ENCODE data around the gene SLC30A5. TPM values are rescaled to one million over a fixed set of nuclear protein-coding genes. Genes with fewer than 3 reads are reported as not detected.

Gene SLC30A5
- total RNA-seq, 4 donors from 2014 or later: 62.8 to 76.7 (median 71.2) TPM

DNA sequence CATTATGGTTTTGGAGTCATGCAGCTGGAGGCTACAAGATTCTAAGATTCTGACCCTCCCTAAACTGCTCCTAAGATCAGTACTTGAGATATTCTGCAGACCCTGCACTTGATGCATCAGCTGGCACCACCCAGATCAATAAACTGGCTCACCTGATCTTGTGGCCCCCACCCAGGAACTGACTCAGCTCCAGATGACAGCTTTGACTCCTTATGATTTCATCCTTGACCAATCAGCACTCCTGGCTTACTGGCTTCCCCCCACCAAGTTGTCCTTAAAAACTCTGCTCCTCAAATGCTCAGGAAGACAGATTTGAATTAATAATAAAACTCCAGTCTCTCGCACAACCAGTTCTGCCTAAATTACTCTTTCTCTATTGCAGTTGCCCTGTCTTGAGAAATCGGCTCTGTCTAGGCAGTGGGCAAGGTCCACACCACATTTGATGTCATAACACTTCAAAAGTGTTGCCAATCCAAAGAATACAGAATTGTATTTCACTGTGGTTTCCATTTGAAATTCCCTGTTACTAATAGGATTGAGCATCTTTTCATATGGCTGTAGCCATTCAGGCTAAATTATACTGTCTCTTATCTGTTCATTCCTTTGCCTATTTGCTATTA, 14.8 kb upstream of the SLC30A5 start:
- intact Hi-C loops (cut with DNase I): no loop called here
- no peak for DNase-seq
- no peaks in the 10 kb centered on the region for H3K36me3 ChIP-seq
- WGBS, 2 donors: 81 to 85% methylated on average over 2 of the region's 2 CpGs
- no peaks in the 10 kb centered on the region for H3K9me3 ChIP-seq
- no peak for TF ChIP-seq POLR2A (IDR thresholded peaks at IDR 0.05)
- TF ChIP-seq, protein P1, sequence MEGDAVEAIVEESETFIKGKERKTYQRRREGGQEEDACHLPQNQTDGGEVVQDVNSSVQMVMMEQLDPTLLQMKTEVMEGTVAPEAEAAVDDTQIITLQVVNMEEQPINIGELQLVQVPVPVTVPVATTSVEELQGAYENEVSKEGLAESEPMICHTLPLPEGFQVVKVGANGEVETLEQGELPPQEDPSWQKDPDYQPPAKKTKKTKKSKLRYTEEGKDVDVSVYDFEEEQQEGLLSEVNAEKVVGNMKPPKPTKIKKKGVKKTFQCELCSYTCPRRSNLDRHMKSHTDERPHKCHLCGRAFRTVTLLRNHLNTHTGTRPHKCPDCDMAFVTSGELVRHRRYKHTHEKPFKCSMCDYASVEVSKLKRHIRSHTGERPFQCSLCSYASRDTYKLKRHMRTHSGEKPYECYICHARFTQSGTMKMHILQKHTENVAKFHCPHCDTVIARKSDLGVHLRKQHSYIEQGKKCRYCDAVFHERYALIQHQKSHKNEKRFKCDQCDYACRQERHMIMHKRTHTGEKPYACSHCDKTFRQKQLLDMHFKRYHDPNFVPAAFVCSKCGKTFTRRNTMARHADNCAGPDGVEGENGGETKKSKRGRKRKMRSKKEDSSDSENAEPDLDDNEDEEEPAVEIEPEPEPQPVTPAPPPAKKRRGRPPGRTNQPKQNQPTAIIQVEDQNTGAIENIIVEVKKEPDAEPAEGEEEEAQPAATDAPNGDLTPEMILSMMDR (IDR thresholded peaks at IDR 0.05): no peak
- no peak overlapping the region for H3K27ac ChIP-seq
- H3K4me1 ChIP-seq: no peaks in the 10 kb centered on the region
- no peaks in the 10 kb centered on the region for H3K27me3 ChIP-seq
- no peak overlapping the region for H3K4me3 ChIP-seq (replicated peaks in 1 of 3)

DNA sequence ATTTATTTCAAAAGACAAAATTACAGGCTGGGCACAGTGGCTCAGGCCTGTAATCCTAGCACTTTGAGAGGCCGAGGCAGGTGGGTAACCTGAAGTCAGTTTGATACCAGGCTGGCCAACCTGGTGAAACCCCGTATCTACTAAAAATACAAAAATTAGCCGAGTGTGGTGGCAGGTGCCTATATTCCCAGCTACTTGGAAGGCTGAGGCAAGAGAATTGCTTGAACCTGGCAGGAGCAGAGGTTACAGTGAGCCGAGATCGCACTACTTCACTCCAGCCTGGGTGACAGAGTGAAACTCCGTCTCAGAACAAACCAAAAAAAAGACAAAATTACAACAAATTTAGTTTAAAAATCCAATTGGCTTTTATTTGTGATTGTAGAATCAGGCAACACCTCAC, 14.3 kb upstream of the SLC30A5 start:
- Histone ChIP-seq H3K4me3 (replicated peaks in 1 of 3) (no peak overlapping the region), H3K27ac (no peak overlapping the region), H3K27me3 (no peaks in the 10 kb centered on the region), H3K36me3 (no peaks in the 10 kb centered on the region), H3K9me3 (no peaks in the 10 kb centered on the region), H3K4me1 (no peaks in the 10 kb centered on the region)
- 92% methylated on average over 6 of the region's 6 CpGs for WGBS, 2 donors
- DNase-seq: no peak
- TF ChIP-seq, protein P1 (IDR thresholded peaks at IDR 0.05): no peak
- no peak for TF ChIP-seq POLR2A (IDR thresholded peaks at IDR 0.05)
- intact Hi-C loops (cut with DNase I): no loop called here

DNA sequence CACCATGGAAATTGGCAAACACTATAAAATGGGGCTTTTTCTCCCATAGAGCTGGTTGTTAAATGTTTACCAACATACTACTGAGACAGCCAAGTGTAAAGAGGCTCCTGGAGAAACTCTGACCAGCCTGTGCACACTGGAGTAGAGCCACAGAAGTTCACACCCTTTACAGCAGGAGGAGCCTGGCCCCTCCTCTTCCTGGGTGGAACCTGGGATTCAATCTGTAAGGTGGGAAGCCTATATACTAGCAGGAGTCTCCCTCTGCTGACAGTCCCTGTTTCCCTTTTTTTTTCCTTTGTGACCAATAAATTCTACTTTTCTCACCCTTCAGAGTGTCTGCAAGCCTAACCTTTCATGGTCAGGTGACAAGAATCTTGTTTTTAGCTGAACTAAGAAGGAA, 10.4 kb upstream of the SLC30A5 start:
- H3K27me3 ChIP-seq: no peaks in the 10 kb centered on the region
- no peak for DNase-seq

DNA sequence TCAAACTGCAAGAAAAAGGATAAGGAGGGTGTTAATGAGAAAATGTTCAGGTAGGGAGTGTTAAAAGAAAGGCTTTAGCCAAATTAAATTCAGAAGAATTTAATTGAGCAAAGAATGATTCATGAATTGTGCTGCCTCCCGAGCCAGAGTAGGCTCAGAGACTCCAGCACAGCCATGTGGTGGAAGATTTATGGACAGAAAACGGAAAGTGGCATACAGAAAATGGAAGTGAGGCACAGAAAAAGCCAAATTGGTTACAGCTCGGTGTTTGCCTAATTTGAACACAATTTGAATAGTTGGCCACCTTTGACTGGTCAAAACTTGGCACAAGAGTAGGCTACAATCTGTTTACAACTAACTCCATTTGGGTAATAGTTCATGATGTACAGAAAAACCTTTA, 9.6 kb upstream of the SLC30A5 start:
- 79 to 86% methylated on average over 3 of the region's 3 CpGs for WGBS, 2 donors
- H3K27ac ChIP-seq: no peak overlapping the region
- no peaks in the 10 kb centered on the region for H3K27me3 ChIP-seq
- H3K4me3 ChIP-seq (replicated peaks in 1 of 3): no peak overlapping the region
- intact Hi-C loops (cut with DNase I): no loop called here
- H3K36me3 ChIP-seq: no peaks in the 10 kb centered on the region
- no peaks in the 10 kb centered on the region for H3K9me3 ChIP-seq
- H3K4me1 ChIP-seq: no peaks in the 10 kb centered on the region
- DNase-seq: no peak
- TF ChIP-seq, protein P1 (IDR thresholded peaks at IDR 0.05): no peak
- TF ChIP-seq POLR2A (IDR thresholded peaks at IDR 0.05): no peak

More for the DNA sequence above, 10.4 kb upstream of the SLC30A5 start:
- H3K4me3 ChIP-seq (replicated peaks in 1 of 3): no peak overlapping the region
- no peak overlapping the region for H3K27ac ChIP-seq
- H3K4me1 ChIP-seq: no peaks in the 10 kb centered on the region
- intact Hi-C loops (cut with DNase I): no loop called here
- no peaks in the 10 kb centered on the region for H3K9me3 ChIP-seq
- no peaks in the 10 kb centered on the region for H3K36me3 ChIP-seq
- no peak for TF ChIP-seq POLR2A (IDR thresholded peaks at IDR 0.05)
- TF ChIP-seq, protein P1 (IDR thresholded peaks at IDR 0.05): no peak

DNA sequence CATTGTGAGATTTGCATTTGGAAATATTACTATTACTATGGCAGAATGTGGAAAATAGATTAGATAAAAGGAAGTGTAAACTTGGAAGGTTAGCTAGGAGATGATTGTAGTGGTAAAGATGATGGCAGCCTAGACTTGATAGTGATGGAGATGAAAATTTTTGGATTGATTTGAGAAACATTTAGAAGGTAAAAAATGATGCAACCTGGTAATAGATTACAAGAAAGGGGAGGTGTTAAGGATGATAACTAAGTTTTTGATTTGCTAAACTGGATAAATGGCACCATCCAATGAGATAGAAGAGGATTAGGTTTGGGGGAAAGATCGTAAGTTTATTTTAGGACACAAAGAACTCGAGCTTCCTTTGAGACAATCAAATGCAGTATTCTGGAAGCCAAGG, 8.9 kb upstream of the SLC30A5 start:
- Histone ChIP-seq H3K36me3 (no peaks in the 10 kb centered on the region), H3K4me1 (no peaks in the 10 kb centered on the region), H3K27me3 (no peaks in the 10 kb centered on the region), H3K27ac (no peak overlapping the region), H3K9me3 (no peaks in the 10 kb centered on the region), H3K4me3 (replicated peaks in 1 of 3) (no peak overlapping the region)
- DNase-seq: no peak
- intact Hi-C loops (cut with DNase I): no loop called here
- WGBS, 2 donors: 82 to 85% methylated on average over 2 of the region's 2 CpGs
- TF ChIP-seq POLR2A (IDR thresholded peaks at IDR 0.05): no peak
- TF ChIP-seq, protein P1 (IDR thresholded peaks at IDR 0.05): no peak

Data from thyroid gland (tissue), 4 donors.